ENCODE data around the gene HSF2.
A peak's percentile ranks its signal among the peaks of the same experiment; 100 is the strongest.

Gene HSF2

DNA sequence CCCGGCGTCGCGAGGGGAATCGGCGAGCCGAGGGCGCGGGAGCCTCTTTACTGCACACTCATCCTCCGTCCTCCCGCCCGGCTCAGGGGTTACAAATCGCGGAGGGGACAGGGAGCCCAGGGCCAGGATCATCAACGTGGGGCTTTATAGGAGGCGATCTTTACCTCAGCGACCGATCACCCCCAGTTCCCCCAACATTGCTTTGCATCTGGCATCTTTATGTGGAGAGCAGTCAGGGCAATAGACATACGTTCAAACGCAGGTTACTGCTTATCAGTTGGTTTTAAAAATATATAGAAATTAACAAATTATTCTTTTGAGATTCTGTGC lies 634 bp downstream of the HSF2 start:
- DNase-seq (ENCODE audit: low spot score), result no peak

DNA sequence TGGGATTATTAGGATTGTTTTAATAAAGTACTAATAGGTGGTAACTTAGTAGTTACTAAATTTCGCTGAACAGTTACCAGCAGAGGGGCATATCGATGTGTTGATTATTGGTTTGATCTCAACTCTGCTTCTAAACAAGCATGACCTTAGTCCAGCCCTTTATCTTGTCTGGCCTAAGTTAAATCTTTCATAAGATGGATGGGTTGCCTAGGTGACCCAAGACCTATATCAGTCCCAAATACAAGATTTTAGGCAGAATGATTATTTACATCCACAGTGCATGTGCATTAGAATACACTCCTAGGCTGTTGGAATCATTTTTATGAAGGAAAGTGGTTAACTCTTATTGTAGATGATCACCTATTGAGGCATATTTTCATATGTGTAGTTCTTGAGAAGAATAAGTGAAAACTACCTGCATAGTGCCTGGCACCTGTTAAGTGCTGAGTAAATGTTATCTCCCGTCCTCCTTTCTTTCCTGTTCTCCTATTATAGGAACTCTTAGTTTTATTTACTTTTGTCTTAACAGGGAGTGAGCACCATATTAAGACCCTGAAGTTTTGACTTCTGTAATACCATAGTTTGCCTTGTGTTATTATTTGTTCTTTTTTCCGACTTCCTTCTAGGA lies 1.1 kb downstream of the HSF2 start:
- no peak for DNase-seq (ENCODE audit: low spot score)

DNA sequence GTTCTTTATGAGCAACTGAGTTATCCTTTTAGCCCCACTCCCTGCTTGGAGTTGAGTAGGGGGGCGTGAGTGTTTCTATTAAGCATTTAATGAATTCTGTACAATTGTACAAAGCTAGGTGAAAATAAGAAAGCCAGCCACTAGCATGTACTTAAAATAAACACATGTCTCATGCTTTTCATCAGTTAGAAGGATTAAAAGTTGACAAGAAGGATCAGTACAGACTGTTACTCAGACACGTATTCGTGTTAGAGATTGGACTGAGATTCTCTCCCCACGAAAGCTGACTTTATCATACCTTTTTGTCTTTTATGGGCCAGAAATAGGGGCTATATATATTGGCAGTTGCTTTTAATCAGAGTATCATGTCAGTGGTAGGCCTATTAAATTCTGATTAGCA lies 1.7 kb downstream of the HSF2 start:
- no peak for DNase-seq (ENCODE audit: low spot score)

DNA sequence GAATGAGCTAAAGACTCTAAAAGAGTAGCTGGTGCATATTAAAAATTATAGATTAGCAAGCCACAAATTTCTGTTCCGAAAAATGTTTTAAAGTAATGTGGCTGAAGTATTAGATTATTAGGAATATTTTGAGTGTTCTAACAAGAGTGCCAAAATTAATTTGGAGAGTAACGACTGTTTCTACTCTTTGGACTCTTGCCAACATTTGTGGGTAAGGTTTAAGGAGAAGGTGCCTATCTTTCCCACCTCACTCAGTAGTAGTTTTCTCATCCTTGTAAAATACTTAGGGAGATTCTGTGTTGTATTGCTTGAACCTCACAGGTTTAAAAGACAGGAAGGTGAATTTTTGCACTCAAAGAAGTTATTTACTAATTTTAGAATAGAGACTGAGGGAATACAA lies 5.0 kb downstream of the HSF2 start:
- no peak for DNase-seq (ENCODE audit: low spot score)

DNA sequence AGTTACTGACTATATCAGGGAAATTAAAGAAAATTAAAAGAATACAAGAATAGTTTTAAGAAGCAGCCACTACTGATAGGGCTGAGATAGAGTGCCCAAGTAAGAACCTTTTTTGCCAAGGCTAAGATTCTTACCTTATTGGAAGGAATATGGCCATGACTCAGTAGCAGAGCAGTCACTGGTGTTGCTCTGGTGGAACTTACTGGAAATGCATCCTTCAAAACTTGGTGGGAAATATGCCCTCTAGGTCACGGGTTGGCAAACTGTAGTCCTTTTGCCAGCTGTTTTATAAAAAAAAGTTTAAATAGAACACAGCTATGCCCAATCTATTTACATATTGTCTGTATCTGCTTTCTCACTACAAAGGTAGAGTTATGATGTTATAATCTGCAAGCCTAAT lies 6.0 kb downstream of the HSF2 start:
- DNase-seq (ENCODE audit: low spot score), result no peak

DNA sequence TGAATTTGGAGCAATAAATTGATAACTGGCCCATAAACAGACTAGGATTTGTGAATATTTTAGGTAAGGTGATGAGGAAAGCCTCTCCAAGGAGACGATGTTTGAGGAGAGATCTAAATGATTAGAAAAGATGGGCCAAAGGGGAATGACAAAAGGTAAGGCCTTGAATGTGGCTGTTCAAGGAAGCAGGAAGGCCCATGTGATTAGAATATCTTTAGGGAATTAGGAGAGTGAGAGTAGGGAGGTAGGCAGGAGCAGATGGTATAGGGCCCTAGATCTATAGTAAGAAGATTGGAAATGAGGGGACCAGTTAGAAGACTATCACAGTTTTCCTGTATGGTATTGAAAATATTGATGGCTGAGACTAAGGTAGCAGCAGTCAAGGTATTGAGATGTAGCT lies 6.7 kb downstream of the HSF2 start:
- DNase-seq (ENCODE audit: low spot score), result no peak

DNA sequence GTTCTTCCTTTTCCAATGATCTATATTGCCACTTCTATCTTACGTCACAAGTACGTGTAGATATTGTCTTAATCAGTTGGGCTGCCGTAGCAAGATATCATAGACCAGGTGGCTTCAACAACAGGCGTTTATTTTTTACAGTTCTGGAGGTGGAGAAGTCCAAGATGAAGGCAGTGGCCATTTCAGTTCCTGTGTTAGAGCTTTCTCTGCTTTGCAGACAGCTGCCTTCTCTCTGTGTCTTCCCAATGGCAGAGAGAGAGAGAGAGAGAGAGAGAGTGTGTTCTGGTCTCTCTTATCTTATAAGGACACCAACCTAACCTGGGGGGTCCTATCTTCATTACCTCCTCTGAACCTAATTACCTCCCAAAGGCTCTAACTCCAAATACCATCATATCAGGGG lies 8.3 kb downstream of the HSF2 start:
- DNase-seq (ENCODE audit: low spot score), result no peak

DNA sequence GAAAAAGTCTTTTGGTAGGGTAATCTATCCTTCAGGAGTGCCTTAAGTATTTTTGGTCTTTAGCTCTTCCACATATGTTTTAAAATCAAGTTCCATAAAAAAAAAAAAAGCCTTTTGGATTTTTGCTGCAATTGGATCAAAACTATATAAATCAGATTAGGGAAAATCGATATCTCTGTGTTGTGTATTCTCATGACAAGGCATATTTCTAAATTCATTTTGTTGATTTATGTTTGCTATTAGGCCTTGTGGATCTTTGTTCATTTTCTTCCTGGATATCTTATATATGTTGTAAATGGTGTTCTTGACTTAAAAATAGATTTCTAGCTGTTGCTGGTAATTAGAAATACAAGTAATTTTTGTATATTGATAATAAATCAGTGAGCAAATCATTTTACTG lies 8.8 kb downstream of the HSF2 start:
- DNase-seq (ENCODE audit: low spot score), result no peak

DNA sequence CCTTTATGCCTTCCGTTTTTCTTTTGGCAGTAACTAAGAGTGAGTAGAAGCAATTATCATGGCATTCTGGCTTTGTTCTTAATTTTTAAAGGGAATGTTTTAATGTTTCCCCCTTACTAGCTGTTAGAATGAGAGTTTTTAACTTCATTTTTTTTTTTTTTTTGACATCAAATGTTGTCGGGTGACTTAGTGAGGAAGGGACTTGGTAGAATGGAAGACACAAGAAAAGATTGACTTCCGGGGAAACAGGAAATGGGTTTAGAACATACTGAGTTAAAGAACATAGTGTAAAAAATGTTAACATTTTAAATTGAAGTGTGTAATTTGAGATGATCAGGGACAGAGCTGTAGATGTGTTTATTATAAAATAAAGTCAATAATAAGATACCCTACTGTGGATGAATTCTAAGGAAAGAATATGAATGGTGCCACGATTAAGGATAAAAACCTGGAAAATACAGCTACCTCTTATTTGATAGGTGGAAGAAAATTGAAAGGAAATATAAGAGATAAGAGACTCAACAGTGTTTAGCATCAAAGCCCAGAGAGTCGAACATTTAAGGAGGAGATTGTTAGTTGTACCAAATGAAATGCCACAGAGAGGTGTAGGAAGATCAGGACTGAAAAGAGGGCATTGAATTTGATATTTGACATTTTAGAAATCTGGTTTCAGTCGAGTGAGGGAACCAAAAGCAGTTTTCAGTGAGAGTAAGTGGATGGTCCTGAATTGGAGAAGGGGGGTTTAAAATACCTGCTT lies 9.4 kb downstream of the HSF2 start:
- DNase-seq (ENCODE audit: low spot score), result peak; percentile 33

DNA sequence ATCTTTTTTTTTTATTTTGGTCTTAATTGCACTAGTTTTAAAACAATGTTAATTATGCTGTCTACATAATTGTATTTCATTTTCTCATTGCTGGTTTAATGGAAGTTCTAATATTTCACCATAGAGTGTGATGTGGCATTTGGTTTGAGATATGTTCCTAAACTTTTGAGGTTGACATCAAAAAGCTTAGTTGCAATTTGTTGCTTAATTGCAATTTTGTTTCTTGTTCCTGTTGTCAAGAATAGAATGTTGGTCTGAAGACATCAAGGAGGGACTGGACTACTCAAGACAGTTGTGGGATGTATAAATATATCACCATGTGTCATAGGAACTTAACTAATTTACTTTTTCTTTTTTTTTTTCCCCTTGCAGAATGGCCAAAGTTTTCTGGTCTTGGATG lies 12.5 kb downstream of the HSF2 start:
- no peak for DNase-seq (ENCODE audit: low spot score)

DNA sequence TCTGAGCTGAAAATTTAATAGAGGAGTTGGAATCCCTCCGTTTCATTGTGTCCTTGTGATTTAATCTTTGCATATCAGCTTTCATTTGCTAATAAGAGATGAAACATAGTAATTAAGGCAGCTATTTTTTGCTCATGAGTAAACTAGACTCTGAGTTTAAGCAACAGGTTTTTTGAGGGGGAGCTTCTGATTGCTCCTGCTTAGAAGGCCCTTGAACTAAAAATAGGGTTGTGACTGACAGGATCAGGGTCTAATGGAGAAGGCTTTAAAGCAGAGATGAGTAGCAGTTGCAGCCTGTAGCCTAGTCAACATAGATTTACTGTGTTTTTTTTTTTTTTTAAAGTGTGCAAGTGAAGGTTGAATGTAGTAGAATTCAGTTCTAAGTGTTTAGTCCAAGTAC lies 17.4 kb downstream of the HSF2 start:
- no peak for DNase-seq (ENCODE audit: low spot score)

DNA sequence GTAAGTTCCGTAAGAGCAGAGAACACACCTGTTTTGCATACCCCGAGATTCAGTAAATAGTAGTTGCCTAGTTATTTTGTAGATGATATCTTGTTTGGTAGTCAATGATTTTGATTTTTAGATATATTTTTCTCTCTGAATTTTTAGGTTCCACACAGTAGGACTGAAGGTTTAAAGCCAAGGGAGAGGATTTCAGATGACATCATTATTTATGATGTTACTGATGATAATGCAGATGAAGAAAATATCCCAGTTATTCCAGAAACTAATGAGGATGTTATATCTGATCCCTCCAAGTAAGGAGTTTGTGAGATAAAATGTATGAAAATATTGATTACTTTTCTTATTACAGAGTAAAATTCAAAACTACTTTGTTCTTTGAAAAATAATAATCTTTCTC lies 22.6 kb downstream of the HSF2 start:
- DNase-seq (ENCODE audit: low spot score), result no peak

DNA sequence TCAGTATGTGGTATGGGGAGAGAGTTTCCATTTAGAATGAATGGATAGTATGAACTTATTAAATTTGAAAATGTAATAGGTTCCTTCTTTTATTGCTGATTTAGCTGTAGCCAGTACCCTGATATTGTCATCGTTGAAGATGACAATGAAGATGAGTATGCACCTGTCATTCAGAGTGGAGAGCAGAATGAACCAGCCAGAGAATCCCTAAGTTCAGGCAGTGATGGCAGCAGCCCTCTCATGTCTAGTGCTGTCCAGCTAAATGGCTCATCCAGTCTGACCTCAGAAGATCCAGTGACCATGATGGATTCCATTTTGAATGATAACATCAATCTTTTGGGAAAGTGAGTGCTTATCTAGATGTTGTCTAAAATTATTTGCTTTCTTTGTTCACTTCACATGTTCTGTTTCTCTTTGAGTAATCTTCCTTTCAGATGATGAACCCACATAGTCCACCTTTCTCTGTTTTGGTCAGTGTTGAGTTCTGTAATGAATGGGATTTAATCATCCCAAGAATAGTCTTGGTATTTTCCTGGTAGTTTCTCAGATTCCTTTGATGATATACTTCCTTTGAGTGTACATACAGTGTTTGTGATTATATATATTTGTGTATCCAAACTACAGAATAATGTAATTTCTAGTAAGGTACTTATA lies 23.3 kb downstream of the HSF2 start:
- no peak for DNase-seq (ENCODE audit: low spot score)

DNA sequence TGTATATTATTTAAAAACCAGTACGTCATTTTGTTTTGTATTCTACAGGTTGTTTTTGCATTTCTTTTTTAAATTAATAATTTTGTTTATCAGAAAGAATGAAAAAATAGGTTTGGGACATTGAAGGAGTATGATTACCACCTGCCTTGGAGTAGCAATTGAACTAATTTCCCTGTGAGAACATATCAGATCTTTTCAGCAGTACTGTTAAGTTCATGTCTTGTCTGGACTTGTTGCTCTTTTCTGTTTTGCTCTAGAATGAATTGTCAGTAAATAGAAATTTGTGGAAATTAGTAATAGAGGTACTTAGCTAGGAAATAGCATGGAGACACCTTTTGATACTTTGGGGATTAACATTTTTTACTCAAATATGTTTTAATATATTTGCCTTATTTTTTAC lies 24.3 kb downstream of the HSF2 start:
- no peak for DNase-seq (ENCODE audit: low spot score)

DNA sequence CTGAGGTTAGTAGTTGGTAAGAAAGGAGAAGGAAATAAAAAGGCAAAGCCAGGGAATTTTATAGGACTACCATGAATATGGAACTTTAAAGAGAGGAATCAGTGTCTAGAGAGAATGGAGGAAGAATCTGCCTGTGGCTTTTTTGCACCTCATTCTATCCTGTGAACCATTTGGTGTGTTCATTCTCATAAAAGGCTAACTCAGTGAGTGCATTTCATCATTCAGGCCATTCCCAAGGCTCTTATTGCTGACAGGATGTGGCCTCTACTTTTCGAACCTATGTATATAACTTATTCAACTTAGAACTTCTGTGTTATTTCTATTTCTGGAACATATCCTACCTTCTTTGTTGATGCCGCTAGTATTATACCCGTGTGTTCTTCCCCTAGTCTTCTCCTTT lies 27.1 kb downstream of the HSF2 start:
- no peak for DNase-seq (ENCODE audit: low spot score)

DNA sequence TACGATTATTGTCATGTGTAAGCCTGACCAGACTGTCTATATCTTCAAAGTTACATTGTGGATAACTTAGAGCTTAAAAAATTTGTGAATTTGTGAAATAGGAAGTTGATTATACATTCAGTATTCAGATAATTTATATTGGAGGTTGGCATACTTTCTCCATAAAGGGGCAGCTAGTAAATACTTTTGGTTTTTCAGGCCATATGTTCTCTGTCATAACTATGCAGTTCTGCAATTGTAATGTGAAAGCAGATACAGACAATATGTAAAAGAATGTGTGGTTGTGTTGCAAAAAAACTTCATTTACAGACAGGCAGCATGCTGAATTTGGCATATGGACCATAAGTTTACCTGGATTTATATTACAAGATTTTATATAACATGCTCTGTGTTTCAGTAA lies 29.3 kb downstream of the HSF2 start:
- DNase-seq (ENCODE audit: low spot score), result no peak

DNA sequence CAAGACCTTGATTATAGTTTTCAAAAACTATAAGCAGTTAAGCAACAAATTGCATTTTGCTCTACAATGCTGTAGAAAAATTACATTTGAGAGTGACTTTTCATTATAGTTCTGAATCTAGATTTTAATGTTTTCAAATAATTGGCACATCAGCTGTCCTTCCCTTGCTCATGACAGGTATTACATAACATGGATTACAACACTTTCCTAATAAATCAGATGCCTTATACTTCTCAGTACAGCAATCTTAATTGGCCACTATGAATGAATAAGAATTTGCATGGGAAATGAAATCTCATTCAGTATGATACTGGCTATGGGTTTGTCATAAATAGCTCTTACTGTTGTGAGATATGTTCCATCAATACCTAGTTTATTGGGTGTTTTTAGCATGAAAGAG lies 29.9 kb downstream of the HSF2 start:
- no peak for DNase-seq (ENCODE audit: low spot score)

DNA sequence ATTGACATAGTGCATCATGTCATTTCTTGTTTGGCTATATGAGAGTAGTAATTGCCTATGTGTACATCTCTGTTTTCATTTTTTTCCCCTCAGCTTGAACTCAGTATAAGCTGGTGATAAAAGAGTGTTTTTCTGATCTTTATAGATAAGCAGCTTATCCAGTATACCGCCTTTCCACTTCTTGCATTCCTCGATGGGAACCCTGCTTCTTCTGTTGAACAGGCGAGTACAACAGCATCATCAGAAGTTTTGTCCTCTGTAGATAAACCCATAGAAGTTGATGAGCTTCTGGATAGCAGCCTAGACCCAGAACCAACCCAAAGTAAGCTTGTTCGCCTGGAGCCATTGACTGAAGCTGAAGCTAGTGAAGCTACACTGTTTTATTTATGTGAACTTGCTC lies 32.3 kb downstream of the HSF2 start:
- DNase-seq (ENCODE audit: low spot score), result no peak

DNA sequence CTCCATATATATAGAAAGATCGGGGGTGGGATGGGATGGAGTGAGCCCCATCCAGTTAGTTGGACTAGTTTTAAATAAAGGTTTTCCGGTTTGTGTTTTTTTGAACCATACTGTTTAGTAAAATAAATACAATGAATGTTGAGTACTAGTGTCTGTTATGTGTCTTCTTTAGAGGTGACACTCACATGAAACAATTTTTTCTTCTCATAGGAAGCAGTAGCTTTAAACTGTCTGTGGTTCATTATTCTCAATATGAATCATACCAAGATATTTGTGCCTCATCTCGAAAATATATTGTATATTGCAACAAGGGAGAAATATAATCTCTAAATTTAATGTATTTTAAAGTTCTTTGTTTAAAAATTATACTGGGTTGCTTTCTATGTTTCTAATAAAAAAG lies 33.4 kb downstream of the HSF2 start:
- DNase-seq (ENCODE audit: low spot score), result no peak

DNA sequence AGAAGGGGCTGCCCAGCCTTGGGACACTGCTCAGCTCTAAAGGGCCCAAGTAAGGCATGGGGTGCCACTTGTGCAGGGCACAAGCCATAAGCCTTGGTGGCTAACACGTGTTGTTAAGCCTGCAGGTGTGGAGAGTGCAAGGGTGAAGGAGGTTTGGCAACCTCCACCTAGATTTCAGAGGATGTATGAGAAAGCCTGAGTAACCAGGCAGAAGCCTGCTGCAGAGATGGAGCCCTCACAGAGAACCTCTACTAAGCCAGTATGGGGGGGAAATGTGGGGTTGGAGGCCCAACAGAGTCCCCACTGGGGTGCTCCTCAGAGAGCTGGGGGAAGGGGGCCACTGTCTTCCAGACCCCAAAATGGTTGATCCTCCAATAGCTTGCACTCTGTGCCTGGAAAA lies 39.5 kb downstream of the HSF2 start:
- DNase-seq (ENCODE audit: low spot score), result no peak

DNA sequence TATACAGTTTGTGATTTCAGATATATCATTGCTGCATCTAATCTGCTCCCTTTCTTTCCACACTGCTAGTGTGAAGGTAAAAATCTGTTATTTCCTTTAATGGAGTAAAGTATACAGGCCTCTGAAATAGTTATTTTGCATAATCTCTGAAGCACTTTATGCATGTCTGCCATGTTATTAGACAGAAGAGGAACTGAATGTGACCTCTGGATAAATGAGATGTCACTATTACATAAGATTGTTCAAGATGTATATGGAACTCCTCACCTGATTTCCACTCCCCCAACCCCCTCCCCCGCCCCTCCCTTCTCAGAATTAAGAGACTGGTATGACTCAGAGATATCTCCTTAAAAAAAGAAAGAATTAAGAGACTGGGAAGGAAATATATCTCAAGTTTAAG lies 45.8 kb downstream of the HSF2 start:
- DNase-seq (ENCODE audit: low spot score), result no peak

DNA sequence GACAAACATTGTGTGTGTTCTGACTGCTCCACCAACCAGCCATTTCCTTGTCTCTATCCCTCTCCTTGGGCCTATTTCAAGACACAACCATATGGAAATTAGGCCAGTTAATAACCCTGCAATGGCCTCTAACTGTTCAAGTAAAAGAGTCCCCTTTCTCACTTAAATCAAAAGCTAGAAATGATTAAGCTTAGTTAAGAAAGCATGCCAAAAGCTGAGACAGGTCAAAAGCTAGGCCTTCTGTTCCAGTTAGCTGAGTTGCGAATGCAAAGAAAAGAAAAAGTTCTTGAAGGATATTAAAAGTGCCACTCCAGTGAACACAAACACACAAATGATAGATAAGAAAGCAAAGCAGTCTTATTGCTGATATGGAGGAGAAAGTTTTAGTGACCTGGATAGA lies 49.6 kb downstream of the HSF2 start:
- DNase-seq (ENCODE audit: low spot score), result no peak

DNA sequence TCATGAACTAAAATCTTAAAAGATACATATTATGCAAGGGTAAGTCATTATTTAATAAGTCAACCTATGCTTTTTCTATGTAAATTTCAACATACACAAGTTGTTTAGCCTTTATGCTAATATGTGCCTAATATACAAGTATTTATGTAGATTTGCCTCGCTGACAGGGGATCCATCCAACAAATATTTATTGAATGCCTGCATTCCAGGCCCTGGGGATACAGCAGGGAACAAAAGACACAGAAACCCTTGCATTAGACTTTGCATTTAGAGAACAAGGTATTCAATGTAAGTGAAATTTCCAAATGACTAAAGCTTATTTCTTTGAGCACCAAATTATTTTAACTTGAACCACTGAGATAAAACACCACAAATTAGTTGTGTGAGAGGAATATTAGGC lies 53.1 kb downstream of the HSF2 start:
- DNase-seq (ENCODE audit: low spot score), result no peak

DNA sequence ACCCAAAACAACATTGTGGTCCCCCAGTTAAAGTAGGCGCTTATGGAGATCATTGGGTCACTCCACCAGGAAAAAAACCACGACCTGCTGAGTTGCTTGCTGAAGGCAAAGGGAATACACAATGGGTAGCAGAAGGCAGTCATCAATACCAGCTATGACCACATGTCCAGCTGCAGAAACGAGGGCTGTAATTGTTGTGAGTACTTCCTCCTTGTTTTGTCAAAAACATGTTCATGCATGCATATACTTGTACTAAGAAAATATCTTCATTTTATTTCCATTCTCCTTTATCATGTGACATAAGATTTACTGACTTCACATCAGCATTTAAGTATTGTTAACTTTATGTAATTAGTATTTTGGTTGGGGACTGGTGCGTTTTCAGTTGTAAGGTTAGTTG lies 55.2 kb downstream of the HSF2 start:
- no peak for DNase-seq (ENCODE audit: low spot score)
